IPS DF 6.9 (cell line): ENCODE measurements around the gene CHST8.

Experiments
- DNase-seq: peaks from one replicate; pipeline ENCODE4 v3.0.0-alpha.2; 2013; ENCODE audit warnings: low read depth, low spot score
- H3K27ac ChIP-seq: one replicate; pipeline ENCODE4 v1.5.1; 2013; ENCODE audit warnings: low read length, control low read depth
- H3K27me3 ChIP-seq: 2 replicates; pipeline ENCODE4 v1.6.1; 2013; ENCODE audit warnings: mild to moderate bottlenecking, low read length; ENCODE audit not compliant: control insufficient read depth, insufficient read depth
- H3K36me3 ChIP-seq: 2 replicates; pipeline ENCODE4 v1.6.1; 2013; ENCODE audit warnings: low read length; ENCODE audit not compliant: control insufficient read depth, insufficient read depth
- H3K4me1 ChIP-seq: 2 replicates; pipeline ENCODE4 v1.6.1; 2013; ENCODE audit warnings: low read length; ENCODE audit not compliant: control insufficient read depth, insufficient read depth
- H3K4me3 ChIP-seq: 2 replicates; pipeline ENCODE4 v1.5.1; 2013; ENCODE audit warnings: mild to moderate bottlenecking, low read length
- H3K9me3 ChIP-seq: 2 replicates; pipeline ENCODE4 v1.6.1; 2013; ENCODE audit warnings: low read length, inconsistent platforms; ENCODE audit not compliant: control insufficient read depth, insufficient read depth
- WGBS: extraction: QIAGEN DNeasy Blood & Tissue Kit; methylation state at CpG from one replicate; pipeline ENCODE4 v1.1.7; 2013; ENCODE audit warnings: mixed read lengths, missing lambda C conversion rate; ENCODE audit not compliant: insufficient read length, insufficient coverage; 5-methylcytosine and 5-hydroxymethylcytosine counted together

Gene CHST8

GRCh38 chr19:33627962-33628839 lies 6.4 kb downstream of the CHST8 start:
- no peaks in the 10 kb centered on the region for H3K36me3 ChIP-seq
- no peaks in the 10 kb centered on the region for H3K9me3 ChIP-seq
- no peak overlapping the region for H3K4me3 ChIP-seq
- H3K27ac ChIP-seq = no peak overlapping the region
- no peak for DNase-seq
- H3K4me1 ChIP-seq = peaks cover 10% of the 10 kb centered on the region
- peaks cover 8% of the 10 kb centered on the region; the same call in 1 of the 2 replicates for H3K27me3 ChIP-seq
- WGBS = no CpG with 5 or more reads among the region's 12 CpGs

GRCh38 chr19:33628921-33629825 lies 7.4 kb downstream of the CHST8 start:
- no peak overlapping the region for H3K4me3 ChIP-seq
- no peaks in the 10 kb centered on the region for H3K9me3 ChIP-seq
- H3K27me3 ChIP-seq = 0 out of 2 replicates have a peak, but pooled peaks cover under 1% of the 10 kb centered on the region
- H3K36me3 ChIP-seq = no peaks in the 10 kb centered on the region
- no CpG with 5 or more reads among the region's 13 CpGs for WGBS
- H3K27ac ChIP-seq = no peak overlapping the region
- H3K4me1 ChIP-seq = peaks cover 7% of the 10 kb centered on the region
- DNase-seq = no peak

GRCh38 chr19:33629826-33630375 lies 8.1 kb downstream of the CHST8 start:
- DNase-seq = no peak
- no peaks in the 10 kb centered on the region for H3K27me3 ChIP-seq
- H3K27ac ChIP-seq = no peak overlapping the region
- peaks cover 7% of the 10 kb centered on the region for H3K4me1 ChIP-seq
- no peaks in the 10 kb centered on the region for H3K36me3 ChIP-seq
- H3K9me3 ChIP-seq = no peaks in the 10 kb centered on the region
- no CpG with 5 or more reads among the region's 9 CpGs for WGBS
- H3K4me3 ChIP-seq = no peak overlapping the region

GRCh38 chr19:33630880-33631608 lies 9.3 kb downstream of the CHST8 start:
- no peak for DNase-seq
- H3K27me3 ChIP-seq = no peaks in the 10 kb centered on the region
- peaks cover 7% of the 10 kb centered on the region for H3K4me1 ChIP-seq
- WGBS = no CpG with 5 or more reads among the region's 13 CpGs
- no peak overlapping the region for H3K27ac ChIP-seq
- no peaks in the 10 kb centered on the region for H3K9me3 ChIP-seq
- H3K4me3 ChIP-seq = no peak overlapping the region
- no peaks in the 10 kb centered on the region for H3K36me3 ChIP-seq

GRCh38 chr19:33631609-33631973 lies 9.8 kb downstream of the CHST8 start:
- H3K4me3 ChIP-seq = no peak overlapping the region
- H3K27me3 ChIP-seq = no peaks in the 10 kb centered on the region
- DNase-seq = no peak
- no peak overlapping the region for H3K27ac ChIP-seq
- no CpG with 5 or more reads among the region's 6 CpGs for WGBS
- peaks cover 7% of the 10 kb centered on the region for H3K4me1 ChIP-seq
- H3K36me3 ChIP-seq = no peaks in the 10 kb centered on the region
- no peaks in the 10 kb centered on the region for H3K9me3 ChIP-seq

GRCh38 chr19:33634361-33635091 lies 12.8 kb downstream of the CHST8 start:
- WGBS = no CpG with 5 or more reads among the region's 14 CpGs
- no peaks in the 10 kb centered on the region for H3K36me3 ChIP-seq
- no peaks in the 10 kb centered on the region for H3K9me3 ChIP-seq
- no peak for DNase-seq
- H3K4me3 ChIP-seq = no peak overlapping the region
- no peak overlapping the region for H3K27ac ChIP-seq
- H3K27me3 ChIP-seq = no peaks in the 10 kb centered on the region
- H3K4me1 ChIP-seq = peaks cover 6% of the 10 kb centered on the region

- no CpG with 5 or more reads among the region's 15 CpGs for WGBS
- no peaks in the 10 kb centered on the region for H3K27me3 ChIP-seq
- DNase-seq = no peak
These were observed 16.6 kb downstream of the CHST8 start for GRCh38 chr19:33638167-33639034.

GRCh38 chr19:33639035-33639681 lies 17.4 kb downstream of the CHST8 start:
- 100% methylated on average over 2 of the region's 14 CpGs for WGBS
- peaks cover 12% of the 10 kb centered on the region for H3K4me1 ChIP-seq
- H3K9me3 ChIP-seq = no peaks in the 10 kb centered on the region
- H3K27me3 ChIP-seq = no peaks in the 10 kb centered on the region
- no peak overlapping the region for H3K27ac ChIP-seq
- DNase-seq = no peak
- no peak overlapping the region for H3K4me3 ChIP-seq
- H3K36me3 ChIP-seq = no peaks in the 10 kb centered on the region; the same call in 1 of the 2 replicates

More at GRCh38 chr19:33638167-33639034, 16.6 kb downstream of the CHST8 start:
- peaks cover 12% of the 10 kb centered on the region for H3K4me1 ChIP-seq
- H3K27ac ChIP-seq = no peak overlapping the region
- no peaks in the 10 kb centered on the region for H3K9me3 ChIP-seq
- no peak overlapping the region for H3K4me3 ChIP-seq
- H3K36me3 ChIP-seq = no peaks in the 10 kb centered on the region; the same call in 1 of the 2 replicates
